ENCODE data around the gene LPAR3. TPM values are rescaled to one million over a fixed set of nuclear protein-coding genes. Genes with fewer than 3 reads are reported as not detected.
"Not testable (repeated sequence)": the region's sequence is repeated elsewhere in the genome, so short reads cannot be mapped to it uniquely, and the experiment has no call there.

Gene LPAR3
- total RNA-seq, 1 donor from 2014 or later: 18.7 TPM

GRCh38 chr1:84919461-84919970, 26.5 kb upstream of the LPAR3 start:
- TF ChIP-seq POLR2A (IDR thresholded peaks at IDR 0.05) (no peak), CTCF (IDR thresholded peaks at IDR 0.05) (no peak), POLR2AphosphoS5 (IDR thresholded peaks at IDR 0.05; ENCODE audit: insufficient read depth in 1 of 2, low read depth in 1 of 2) (no peak)
- H3K4me3 ChIP-seq: no peak overlapping the region
- H3K36me3 ChIP-seq: no peaks in the 10 kb centered on the region
- H3K27me3 ChIP-seq: no peaks in the 10 kb centered on the region
- intact Hi-C loops (cut with DNase I): no loop called here
- H3K4me1 ChIP-seq: no peaks in the 10 kb centered on the region
- H3K27ac ChIP-seq: no peak overlapping the region
- no peaks in the 10 kb centered on the region for H3K9me3 ChIP-seq
- DNase-seq (ENCODE audit: extremely low spot score in 2 of 2): no peak

GRCh38 chr1:84918726-84919336, 25.8 kb upstream of the LPAR3 start:
- H3K9me3 ChIP-seq: no peaks in the 10 kb centered on the region
- intact Hi-C loops (cut with DNase I): no loop called here
- H3K4me3 ChIP-seq: no peak overlapping the region
- no peak for DNase-seq (ENCODE audit: extremely low spot score in 2 of 2)
- no peaks in the 10 kb centered on the region for H3K27me3 ChIP-seq
- no peak overlapping the region for H3K27ac ChIP-seq
- no peaks in the 10 kb centered on the region for H3K4me1 ChIP-seq
- TF ChIP-seq CTCF (IDR thresholded peaks at IDR 0.05): no peak
- no peak for TF ChIP-seq POLR2A (IDR thresholded peaks at IDR 0.05)
- no peak for TF ChIP-seq POLR2AphosphoS5 (IDR thresholded peaks at IDR 0.05; ENCODE audit: insufficient read depth in 1 of 2, low read depth in 1 of 2)
- H3K36me3 ChIP-seq: no peaks in the 10 kb centered on the region

GRCh38 chr1:84916897-84917296, 23.9 kb upstream of the LPAR3 start:
- no peak for DNase-seq (ENCODE audit: extremely low spot score in 2 of 2)
- Histone ChIP-seq H3K27ac (no peak overlapping the region), H3K36me3 (no peaks in the 10 kb centered on the region), H3K4me3 (no peak overlapping the region), H3K9me3 (no peaks in the 10 kb centered on the region), H3K4me1 (no peaks in the 10 kb centered on the region), H3K27me3 (no peaks in the 10 kb centered on the region)
- no peak for TF ChIP-seq POLR2AphosphoS5 (IDR thresholded peaks at IDR 0.05; ENCODE audit: insufficient read depth in 1 of 2, low read depth in 1 of 2)
- TF ChIP-seq CTCF (IDR thresholded peaks at IDR 0.05): no peak
- TF ChIP-seq POLR2A (IDR thresholded peaks at IDR 0.05): no peak
- intact Hi-C loops (cut with DNase I): no loop called here

GRCh38 chr1:84913555-84913892, 20.5 kb upstream of the LPAR3 start:
- no peaks in the 10 kb centered on the region for H3K4me1 ChIP-seq
- H3K27ac ChIP-seq: no peak overlapping the region
- no peak for DNase-seq (ENCODE audit: extremely low spot score in 2 of 2)
- H3K36me3 ChIP-seq: no peaks in the 10 kb centered on the region
- no peaks in the 10 kb centered on the region for H3K27me3 ChIP-seq
- H3K9me3 ChIP-seq: no peaks in the 10 kb centered on the region
- TF ChIP-seq POLR2A (IDR thresholded peaks at IDR 0.05) (no peak), CTCF (IDR thresholded peaks at IDR 0.05) (no peak), POLR2AphosphoS5 (IDR thresholded peaks at IDR 0.05; ENCODE audit: insufficient read depth in 1 of 2, low read depth in 1 of 2) (no peak)
- intact Hi-C loops (cut with DNase I): no loop called here
- H3K4me3 ChIP-seq: no peak overlapping the region

- Histone ChIP-seq H3K4me1 (no peaks in the 10 kb centered on the region), H3K27ac (no peak overlapping the region), H3K27me3 (no peaks in the 10 kb centered on the region), H3K36me3 (no peaks in the 10 kb centered on the region), H3K4me3 (no peak overlapping the region), H3K9me3 (no peaks in the 10 kb centered on the region)
- TF ChIP-seq POLR2A (IDR thresholded peaks at IDR 0.05) (no peak), POLR2AphosphoS5 (IDR thresholded peaks at IDR 0.05; ENCODE audit: insufficient read depth in 1 of 2, low read depth in 1 of 2) (no peak), CTCF (IDR thresholded peaks at IDR 0.05) (no peak)
- intact Hi-C loops (cut with DNase I): no loop called here
- no peak for DNase-seq (ENCODE audit: extremely low spot score in 2 of 2)
These were observed 19.9 kb upstream of the LPAR3 start for GRCh38 chr1:84912726-84913554.

GRCh38 chr1:84908746-84909464, 15.9 kb upstream of the LPAR3 start:
- H3K9me3 ChIP-seq; H3K27ac ChIP-seq; H3K36me3 ChIP-seq; H3K27me3 ChIP-seq; intact Hi-C loops (cut with DNase I); H3K4me3 ChIP-seq; DNase-seq (ENCODE audit: extremely low spot score in 2 of 2); H3K4me1 ChIP-seq: not testable (repeated sequence)
